ENCODE measurements around the gene PRRC2B. TPM values are rescaled to one million over a fixed set of nuclear protein-coding genes. Genes with fewer than 3 reads are reported as not detected.

The PRRC2B gene
- total RNA-seq, 1 experiment from 2014 or later = 170 TPM

- Histone ChIP-seq H3K27ac (ENCODE audit: low read depth, low read length) (no peak overlapping the region), H2AFZ (ENCODE audit: low read depth, low read length, poor library complexity, severe bottlenecking) (no peak overlapping the region), H3K27me3 (ENCODE audit: insufficient read depth, low read length) (no peaks in the 10 kb centered on the region), H3K4me2 (ENCODE audit: low read length) (no peak overlapping the region), H3K36me3 (ENCODE audit: control insufficient read depth in 1 of 2, insufficient read depth in 2 of 2, low read length in 2 of 2) (no peaks in the 10 kb centered on the region), H3K4me3 (replicated peaks in 1 of 2; ENCODE audit: low read depth in 1 of 2, low read length in 2 of 2) (no peak overlapping the region), H4K20me1 (ENCODE audit: insufficient read depth) (no peaks in the 10 kb centered on the region), H3K9ac (ENCODE audit: low read length) (no peak overlapping the region), H3K9me3 (ENCODE audit: control insufficient read depth in 1 of 2, insufficient read depth in 1 of 2, low read depth in 1 of 2, low read length in 2 of 2) (no peaks in the 10 kb centered on the region), H3K9me2 (ENCODE audit: insufficient read depth) (no peaks in the 10 kb centered on the region), H3K79me2 (ENCODE audit: insufficient read depth, low read length) (no peaks in the 10 kb centered on the region), H3K4me1 (ENCODE audit: control insufficient read depth in 1 of 2, insufficient read depth in 2 of 2, low read length in 2 of 2) (peaks cover 7 to 15% of the 10 kb centered on the region in 2 experiments; a peak in 3 of 4 replicates)
- RAD21 ChIA-PET (ENCODE audit: low non-redundant PET in 1 of 2, low total read pairs in 2 of 2, uncharacterized antibody in 2 of 2, unreplicated experiment in 2 of 2) = no interaction called here
- TF ChIP-seq MAX (IDR thresholded peaks at IDR 0.05) = no peak
- TF ChIP-seq SIN3A (IDR thresholded peaks at IDR 0.05; ENCODE audit: low read depth) = no peak
- no peak for TF ChIP-seq EZH2 (IDR thresholded peaks at IDR 0.05)
- TF ChIP-seq ELF1 (IDR thresholded peaks at IDR 0.05; ENCODE audit: borderline replicate concordance, low read depth) = no peak
- no peak for TF ChIP-seq ZFX (IDR thresholded peaks at IDR 0.05)
- no peak for TF ChIP-seq RAD21 (IDR thresholded peaks at IDR 0.05; ENCODE audit: low read depth)
- TF ChIP-seq POLR2AphosphoS5 (IDR thresholded peaks at IDR 0.05; ENCODE audit: low read depth, low read length) = no peak
- no peak for TF ChIP-seq ZBTB33 (IDR thresholded peaks at IDR 0.05; ENCODE audit: extremely low read depth, insufficient replicate concordance, low read length)
- no peak for TF ChIP-seq JUND (IDR thresholded peaks at IDR 0.05)
- TF ChIP-seq TCF7L2 (IDR thresholded peaks at IDR 0.05; ENCODE audit: borderline replicate concordance, extremely low read depth, insufficient read depth, insufficient read length) = no peak
- no peak for TF ChIP-seq FOSL1 (IDR thresholded peaks at IDR 0.05; ENCODE audit: low read depth)
- no peak for TF ChIP-seq CBX3 (IDR thresholded peaks at IDR 0.05; ENCODE audit: low read depth)
- TF ChIP-seq EZH2phosphoT487 (IDR thresholded peaks at IDR 0.05; ENCODE audit: borderline replicate concordance) = no peak
- CTCF ChIA-PET = interaction anchor here (2.9 kb wide), 1 partner anchor 9 kb away, joined by 17 read pairs; no protein-coding TSS in a partner anchor
- POLR2A ChIA-PET = no interaction called here
- DNase-seq (ENCODE audit: low read depth, low spot score) (no peak), ATAC-seq (no peak)
- BruUV-seq (replicated peaks) = no TSS peak
- intact Hi-C loops (cut with micrococcal nuclease) = no loop called here
Observed at GRCh38 chr9:131358556-131358955, 35.3 kb upstream of the PRRC2B start.

All from HCT116 (cell line).